NCI-H2196 (cell line): ENCODE measurements around the gene TH.

Source experiments
- DNase-seq: peaks from one replicate; lab custom pipeline; 2025; ENCODE audit not compliant: unreplicated experiment; lab: John Stamatoyannopoulos, UW

The TH gene

GRCh38 chr11:2163428-2163978 is 8.1 kb downstream of the TH start:
- no peak for DNase-seq

GRCh38 chr11:2160736-2161259 is 10.8 kb downstream of the TH start, which contains the start of gene INS:
Gene INS, minus strand, starts transcription at chr11:2161209. Its CDS starts 238 bp downstream, at chr11:2160971.
- no peak for DNase-seq

DNA sequence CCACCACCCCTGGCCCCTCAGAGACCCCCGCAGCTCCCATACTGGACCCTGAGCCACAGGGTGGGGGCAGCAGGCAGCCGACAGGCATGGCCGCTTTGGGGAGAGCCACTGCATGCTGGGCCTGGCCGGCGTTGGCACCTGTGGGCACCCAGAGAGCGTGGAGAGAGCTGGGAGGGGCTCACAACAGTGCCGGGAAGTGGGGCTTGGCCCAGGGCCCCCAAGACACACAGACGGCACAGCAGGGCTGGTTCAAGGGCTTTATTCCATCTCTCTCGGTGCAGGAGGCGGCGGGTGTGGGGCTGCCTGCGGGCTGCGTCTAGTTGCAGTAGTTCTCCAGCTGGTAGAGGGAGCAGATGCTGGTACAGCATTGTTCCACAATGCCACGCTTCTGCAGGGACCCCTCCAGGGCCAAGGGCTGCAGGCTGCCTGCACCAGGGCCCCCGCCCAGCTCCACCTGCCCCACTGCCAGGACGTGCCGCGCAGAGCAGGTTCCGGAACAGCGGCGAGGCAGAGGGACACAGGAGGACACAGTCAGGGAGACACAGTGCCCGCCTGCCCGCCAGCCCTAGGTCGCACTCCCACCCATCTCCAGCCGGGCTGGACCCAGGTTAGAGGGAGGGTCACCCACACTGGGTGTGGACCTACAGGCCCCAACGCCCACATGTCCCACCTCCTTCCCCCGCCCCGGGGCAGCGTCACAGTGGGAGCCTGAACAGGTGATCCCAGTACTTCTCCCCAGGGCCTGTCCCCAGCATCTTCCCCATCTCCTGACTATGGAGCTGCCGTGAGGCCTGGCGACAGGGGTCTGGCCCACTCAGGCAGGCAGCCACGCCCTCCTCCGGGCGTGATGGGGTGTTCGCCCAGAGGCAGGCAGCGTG is 11.8 kb downstream of the TH start:
- no peak for DNase-seq

GRCh38 chr11:2158966-2159365 is 12.6 kb downstream of the TH start:
- no peak for DNase-seq

DNA sequence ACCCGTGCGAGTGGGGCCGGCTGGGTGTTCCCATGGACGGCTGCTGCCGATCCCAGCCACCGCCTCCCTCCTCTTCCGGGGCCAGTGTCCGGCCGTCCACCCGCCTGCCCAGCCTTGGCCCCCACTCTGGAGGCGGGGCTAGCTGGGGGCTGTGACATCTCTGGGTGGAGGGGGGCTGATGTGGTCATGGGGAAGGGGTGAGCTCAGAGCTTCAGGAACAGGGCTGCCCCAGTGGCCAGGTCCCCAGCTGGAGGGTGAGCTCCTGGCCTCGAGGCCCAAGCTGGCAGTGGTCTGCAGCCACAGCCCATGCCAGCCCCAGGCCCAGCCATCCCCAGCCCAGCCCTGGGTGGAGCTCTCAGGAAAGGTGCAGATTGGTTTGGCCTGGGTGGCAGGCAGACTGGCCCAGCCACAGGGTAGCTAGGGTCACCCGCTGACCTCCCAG is 13.3 kb downstream of the TH start:
- DNase-seq, result no peak

- DNase-seq, result no peak
Observed at GRCh38 chr11:2157294-2158040, 14.1 kb downstream of the TH start.

GRCh38 chr11:2156416-2157182 is 15.0 kb downstream of the TH start:
- peak; percentile 86 for DNase-seq

DNA sequence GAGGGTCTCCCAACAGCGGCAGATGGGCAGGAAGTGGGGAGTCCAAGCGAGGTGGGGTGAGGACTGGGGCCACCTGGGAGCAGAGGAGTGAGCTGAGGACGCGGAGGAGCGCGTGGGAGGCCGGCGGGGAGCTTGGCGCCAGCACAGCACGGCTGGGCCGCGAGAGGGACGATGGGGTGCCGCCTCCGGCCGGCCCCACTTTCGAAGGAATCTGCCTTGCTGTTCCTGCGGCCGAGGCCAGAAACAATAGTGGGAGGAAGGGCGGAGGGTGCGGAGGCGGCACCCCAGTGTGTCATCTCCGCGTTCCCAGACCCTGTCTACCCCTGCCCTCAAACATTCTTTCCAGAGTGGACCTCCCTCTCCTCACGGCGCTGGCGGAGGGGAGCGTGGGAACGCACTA is 16.1 kb downstream of the TH start:
- no peak for DNase-seq

- no peak for DNase-seq
Observed at GRCh38 chr11:2154889-2155288, 16.7 kb downstream of the TH start.

DNA sequence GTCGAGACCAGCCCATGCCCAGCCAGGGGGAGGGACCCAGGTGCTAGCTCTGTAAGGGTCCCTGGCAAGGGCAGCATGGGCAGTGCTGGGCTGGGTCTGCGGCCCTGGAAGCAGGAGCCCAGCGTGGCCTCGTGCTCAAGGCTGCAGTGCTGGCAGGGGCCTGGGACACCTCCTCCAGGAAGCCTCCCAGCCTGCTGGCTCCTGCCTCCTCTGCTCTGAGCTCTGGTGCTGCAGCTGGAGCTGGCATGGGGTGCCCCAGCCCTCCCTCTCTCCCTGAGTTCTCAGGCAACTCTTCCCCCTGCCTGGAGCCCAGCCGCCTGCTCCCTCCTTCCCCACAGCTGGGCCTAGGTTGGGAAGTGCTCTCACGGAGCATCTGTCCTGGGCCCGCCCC is 17.4 kb downstream of the TH start:
- DNase-seq, result no peak

- no peak for DNase-seq
Observed at GRCh38 chr11:2153581-2154194, 17.9 kb downstream of the TH start.

- DNase-seq, result peak; percentile 84
Observed at GRCh38 chr11:2151500-2152257, 19.9 kb downstream of the TH start.

GRCh38 chr11:2149864-2150847 is 21.5 kb downstream of the TH start:
- DNase-seq, result peak; percentile 44

- DNase-seq, result no peak
Observed at GRCh38 chr11:2149460-2149859, 22.2 kb downstream of the TH start.

DNA sequence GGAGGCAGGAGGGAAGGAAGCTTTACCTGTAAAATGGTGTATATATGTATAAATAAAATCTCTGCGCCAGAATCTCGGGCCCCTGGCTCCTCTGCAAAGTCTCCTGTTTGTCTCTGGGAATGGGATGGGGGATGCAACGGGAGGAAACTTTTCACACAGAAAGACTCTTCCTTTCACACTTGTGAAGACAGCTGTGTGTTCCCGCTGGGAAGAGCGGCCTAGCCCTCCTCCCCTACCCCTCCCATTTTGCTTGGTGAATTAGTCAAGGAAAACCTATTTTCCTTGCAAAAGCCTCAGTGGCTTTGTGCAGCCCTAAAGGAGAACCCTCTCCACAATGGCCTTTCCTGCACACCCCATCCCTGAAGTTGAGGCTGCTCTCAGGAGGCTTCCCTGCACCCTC is 23.0 kb downstream of the TH start:
- no peak for DNase-seq

DNA sequence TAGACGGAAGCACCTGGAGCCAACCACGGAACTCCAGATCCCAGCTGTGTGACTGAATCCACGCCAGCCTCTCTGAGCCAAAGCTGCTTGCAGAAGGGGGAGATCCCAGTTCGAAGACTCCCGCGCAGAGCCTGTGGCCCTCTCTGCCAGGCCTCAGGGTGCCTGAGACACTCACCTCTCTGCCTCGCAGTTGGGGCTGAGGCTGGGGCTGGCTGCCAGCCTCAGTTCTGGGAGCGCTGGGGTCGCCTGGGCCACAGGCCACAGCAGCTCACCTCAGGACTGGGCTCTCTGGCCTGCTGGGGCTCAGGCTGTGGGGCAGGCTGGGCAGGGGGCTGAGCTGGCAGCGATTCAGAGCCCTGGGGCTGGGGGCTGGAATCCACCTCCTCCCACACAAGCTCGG is 24.2 kb downstream of the TH start:
- no peak for DNase-seq

GRCh38 chr11:2146051-2146450 is 25.6 kb downstream of the TH start:
- no peak for DNase-seq

- DNase-seq, result no peak
Observed at GRCh38 chr11:2144544-2145248, 26.9 kb downstream of the TH start.
